ENCODE results near the gene ZEB2. TPM values are rescaled to one million over a fixed set of nuclear protein-coding genes. Genes with fewer than 3 reads are reported as not detected.
"Not testable (repeated sequence)": the region's sequence is repeated elsewhere in the genome, so short reads cannot be mapped to it uniquely, and the experiment has no call there.

The ZEB2 gene
- total and polyA plus RNA-seq, 5 donors = 40.2 to 147 (median 135) TPM

- Histone ChIP-seq H3K27me3 (ENCODE audit: control insufficient read depth, insufficient read depth) (no peaks in the 10 kb centered on the region), H3K9me3 (ENCODE audit: control insufficient read depth, low read length) (no peaks in the 10 kb centered on the region), H3K4me3 (ENCODE audit: low read length) (no peak overlapping the region), H3K27ac (ENCODE audit: low read length) (no peak overlapping the region), H3K4me1 (ENCODE audit: control insufficient read depth, insufficient read depth, low read length) (no peaks in the 10 kb centered on the region)
- ATAC-seq (no peak), DNase-seq (no peak)
- WGBS = 87% methylated on average over 3 of the region's 3 CpGs
- intact Hi-C loops (cut with DNase I) = no loop called here
Observed at GRCh38 chr2:144366825-144367429, 153.0 kb downstream of the ZEB2 start.

- intact Hi-C loops (cut with DNase I) = no loop called here
- H3K27me3 ChIP-seq (ENCODE audit: control insufficient read depth, insufficient read depth) = no peaks in the 10 kb centered on the region
- DNase-seq (no peak), ATAC-seq (no peak)
- no peaks in the 10 kb centered on the region for H3K9me3 ChIP-seq (ENCODE audit: control insufficient read depth, low read length)
- H3K27ac ChIP-seq (ENCODE audit: low read length) = no peak overlapping the region
- 87% methylated on average over 4 of the region's 4 CpGs for WGBS
- H3K4me1 ChIP-seq (ENCODE audit: control insufficient read depth, insufficient read depth, low read length) = no peaks in the 10 kb centered on the region
- no peak overlapping the region for H3K4me3 ChIP-seq (ENCODE audit: low read length)
Observed at GRCh38 chr2:144364944-144365738, 154.8 kb downstream of the ZEB2 start.

GRCh38 chr2:144364247-144364646, 155.7 kb downstream of the ZEB2 start:
- H3K27me3 ChIP-seq (ENCODE audit: control insufficient read depth, insufficient read depth); H3K4me3 ChIP-seq (ENCODE audit: low read length); ATAC-seq; H3K9me3 ChIP-seq (ENCODE audit: control insufficient read depth, low read length); H3K27ac ChIP-seq (ENCODE audit: low read length); intact Hi-C loops (cut with DNase I); DNase-seq; H3K4me1 ChIP-seq (ENCODE audit: control insufficient read depth, insufficient read depth, low read length): not testable (repeated sequence)
- 90% methylated on average over 7 of the region's 7 CpGs for WGBS

- no peak for ATAC-seq
- no peaks in the 10 kb centered on the region for H3K27me3 ChIP-seq (ENCODE audit: control insufficient read depth, insufficient read depth)
- no peaks in the 10 kb centered on the region for H3K4me1 ChIP-seq (ENCODE audit: control insufficient read depth, insufficient read depth, low read length)
- H3K27ac ChIP-seq (ENCODE audit: low read length) = no peak overlapping the region
- no peak for DNase-seq
- 97% methylated on average over 1 of the region's 1 CpG for WGBS
- intact Hi-C loops (cut with DNase I) = no loop called here
- H3K9me3 ChIP-seq (ENCODE audit: control insufficient read depth, low read length) = no peaks in the 10 kb centered on the region
- no peak overlapping the region for H3K4me3 ChIP-seq (ENCODE audit: low read length)
Observed at GRCh38 chr2:144362401-144362800, 157.5 kb downstream of the ZEB2 start.

GRCh38 chr2:144361742-144362141, 158.2 kb downstream of the ZEB2 start:
- no peaks in the 10 kb centered on the region for H3K27me3 ChIP-seq (ENCODE audit: control insufficient read depth, insufficient read depth)
- no peaks in the 10 kb centered on the region for H3K4me1 ChIP-seq (ENCODE audit: control insufficient read depth, insufficient read depth, low read length)
- H3K27ac ChIP-seq (ENCODE audit: low read length) = no peak overlapping the region
- H3K9me3 ChIP-seq (ENCODE audit: control insufficient read depth, low read length) = no peaks in the 10 kb centered on the region
- intact Hi-C loops (cut with DNase I) = no loop called here
- no peak for ATAC-seq
- no peak for DNase-seq
- no peak overlapping the region for H3K4me3 ChIP-seq (ENCODE audit: low read length)

- Histone ChIP-seq H3K27me3 (ENCODE audit: control insufficient read depth, insufficient read depth) (no peaks in the 10 kb centered on the region), H3K4me3 (ENCODE audit: low read length) (no peak overlapping the region), H3K4me1 (ENCODE audit: control insufficient read depth, insufficient read depth, low read length) (peaks cover 3% of the 10 kb centered on the region), H3K9me3 (ENCODE audit: control insufficient read depth, low read length) (no peaks in the 10 kb centered on the region), H3K27ac (ENCODE audit: low read length) (no peak overlapping the region)
- 100% methylated on average over 1 of the region's 1 CpG for WGBS
- intact Hi-C loops (cut with DNase I) = no loop called here
- no peak for ATAC-seq
- DNase-seq = no peak
Observed at GRCh38 chr2:144359684-144360083, 160.2 kb downstream of the ZEB2 start.

GRCh38 chr2:144358979-144359541, 160.9 kb downstream of the ZEB2 start:
- H3K4me1 ChIP-seq (ENCODE audit: control insufficient read depth, insufficient read depth, low read length) = peaks cover 3% of the 10 kb centered on the region
- no peak overlapping the region for H3K4me3 ChIP-seq (ENCODE audit: low read length)
- 72% methylated on average over 4 of the region's 4 CpGs for WGBS
- H3K27ac ChIP-seq (ENCODE audit: low read length) = no peak overlapping the region
- no peaks in the 10 kb centered on the region for H3K27me3 ChIP-seq (ENCODE audit: control insufficient read depth, insufficient read depth)
- DNase-seq (no peak), ATAC-seq (no peak)
- no peaks in the 10 kb centered on the region for H3K9me3 ChIP-seq (ENCODE audit: control insufficient read depth, low read length)
- intact Hi-C loops (cut with DNase I) = no loop called here

- H3K4me3 ChIP-seq (ENCODE audit: low read length) = no peak overlapping the region
- peaks cover 3% of the 10 kb centered on the region for H3K4me1 ChIP-seq (ENCODE audit: control insufficient read depth, insufficient read depth, low read length)
- H3K9me3 ChIP-seq (ENCODE audit: control insufficient read depth, low read length) = no peaks in the 10 kb centered on the region
- ATAC-seq (no peak), DNase-seq (no peak)
- H3K27ac ChIP-seq (ENCODE audit: low read length) = no peak overlapping the region
- H3K27me3 ChIP-seq (ENCODE audit: control insufficient read depth, insufficient read depth) = no peaks in the 10 kb centered on the region
- intact Hi-C loops (cut with DNase I) = no loop called here
- WGBS = 73% methylated on average over 3 of the region's 3 CpGs
Observed at GRCh38 chr2:144358374-144358964, 161.4 kb downstream of the ZEB2 start.

- 61% methylated on average over 4 of the region's 4 CpGs for WGBS
- ATAC-seq (peak; percentile 63 to 90), DNase-seq (no peak)
- no peaks in the 10 kb centered on the region for H3K27me3 ChIP-seq (ENCODE audit: control insufficient read depth, insufficient read depth)
- H3K27ac ChIP-seq (ENCODE audit: low read length) = no peak overlapping the region
- H3K9me3 ChIP-seq (ENCODE audit: control insufficient read depth, low read length) = no peaks in the 10 kb centered on the region
- H3K4me1 ChIP-seq (ENCODE audit: control insufficient read depth, insufficient read depth, low read length) = peaks cover 3% of the 10 kb centered on the region
- intact Hi-C loops (cut with DNase I) = no loop called here
- H3K4me3 ChIP-seq (ENCODE audit: low read length) = no peak overlapping the region
Observed at GRCh38 chr2:144357623-144358373, 162.1 kb downstream of the ZEB2 start.

- peaks cover 3% of the 10 kb centered on the region for H3K4me1 ChIP-seq (ENCODE audit: control insufficient read depth, insufficient read depth, low read length)
- 72% methylated on average over 3 of the region's 3 CpGs for WGBS
- peak in 1 of 2 donors; percentile 35 for ATAC-seq
- no peaks in the 10 kb centered on the region for H3K27me3 ChIP-seq (ENCODE audit: control insufficient read depth, insufficient read depth)
- no peak for DNase-seq
- H3K9me3 ChIP-seq (ENCODE audit: control insufficient read depth, low read length) = no peaks in the 10 kb centered on the region
- intact Hi-C loops (cut with DNase I) = no loop called here
- no peak overlapping the region for H3K4me3 ChIP-seq (ENCODE audit: low read length)
- no peak overlapping the region for H3K27ac ChIP-seq (ENCODE audit: low read length)
Observed at GRCh38 chr2:144356402-144356801, 163.5 kb downstream of the ZEB2 start.

Data from right cardiac atrium (tissue), 5 donors.